PFSK-1 (cell line): ENCODE data around the gene CACNB3.

Source experiments
- FOXP2 ChIP-seq: optimal IDR thresholded peaks from 2 replicates; pipeline ENCODE3; 2011; ENCODE audit warnings: borderline replicate concordance, control low read depth, inconsistent platforms; ENCODE audit not compliant: insufficient read depth; ENCODE audit errors: extremely low read length, extremely low read depth
- POLR2AphosphoS5 ChIP-seq: IDR thresholded peaks from 2 replicates; pipeline ENCODE4 v1.6.1; 2012; ENCODE audit warnings: low read depth, mild to moderate bottlenecking, control low read depth, low read length, moderate library complexity
- SIN3A ChIP-seq: IDR thresholded peaks from 2 replicates; pipeline ENCODE4 v1.6.1; 2012; ENCODE audit warnings: mild to moderate bottlenecking, low read length, moderate library complexity, borderline replicate concordance; ENCODE audit not compliant: insufficient read depth
- TAF1 ChIP-seq: IDR thresholded peaks from 2 replicates; pipeline ENCODE4 v1.6.1; 2012; ENCODE audit warnings: low read length, control low read depth, borderline replicate concordance; ENCODE audit not compliant: insufficient read depth
- TF ChIP-seq, protein P1 (sequence below), 2 experiments: IDR thresholded peaks; 2 replicates each; pipeline versions ENCODE4 v1.6.1 to v1.8.0; 2011 to 2012; ENCODE audit warnings: low read depth in 2 of 2, low read length in 2 of 2, control low read depth in 1 of 2, inconsistent platforms in 1 of 2, mild to moderate bottlenecking in 1 of 2, moderate library complexity in 1 of 2; ENCODE audit not compliant: insufficient read depth in 1 of 2

GRCh38 chr12:48863291-48863690, 45.0 kb downstream of the CACNB3 start:
- no peak for TF ChIP-seq POLR2AphosphoS5
- TF ChIP-seq, protein P1, sequence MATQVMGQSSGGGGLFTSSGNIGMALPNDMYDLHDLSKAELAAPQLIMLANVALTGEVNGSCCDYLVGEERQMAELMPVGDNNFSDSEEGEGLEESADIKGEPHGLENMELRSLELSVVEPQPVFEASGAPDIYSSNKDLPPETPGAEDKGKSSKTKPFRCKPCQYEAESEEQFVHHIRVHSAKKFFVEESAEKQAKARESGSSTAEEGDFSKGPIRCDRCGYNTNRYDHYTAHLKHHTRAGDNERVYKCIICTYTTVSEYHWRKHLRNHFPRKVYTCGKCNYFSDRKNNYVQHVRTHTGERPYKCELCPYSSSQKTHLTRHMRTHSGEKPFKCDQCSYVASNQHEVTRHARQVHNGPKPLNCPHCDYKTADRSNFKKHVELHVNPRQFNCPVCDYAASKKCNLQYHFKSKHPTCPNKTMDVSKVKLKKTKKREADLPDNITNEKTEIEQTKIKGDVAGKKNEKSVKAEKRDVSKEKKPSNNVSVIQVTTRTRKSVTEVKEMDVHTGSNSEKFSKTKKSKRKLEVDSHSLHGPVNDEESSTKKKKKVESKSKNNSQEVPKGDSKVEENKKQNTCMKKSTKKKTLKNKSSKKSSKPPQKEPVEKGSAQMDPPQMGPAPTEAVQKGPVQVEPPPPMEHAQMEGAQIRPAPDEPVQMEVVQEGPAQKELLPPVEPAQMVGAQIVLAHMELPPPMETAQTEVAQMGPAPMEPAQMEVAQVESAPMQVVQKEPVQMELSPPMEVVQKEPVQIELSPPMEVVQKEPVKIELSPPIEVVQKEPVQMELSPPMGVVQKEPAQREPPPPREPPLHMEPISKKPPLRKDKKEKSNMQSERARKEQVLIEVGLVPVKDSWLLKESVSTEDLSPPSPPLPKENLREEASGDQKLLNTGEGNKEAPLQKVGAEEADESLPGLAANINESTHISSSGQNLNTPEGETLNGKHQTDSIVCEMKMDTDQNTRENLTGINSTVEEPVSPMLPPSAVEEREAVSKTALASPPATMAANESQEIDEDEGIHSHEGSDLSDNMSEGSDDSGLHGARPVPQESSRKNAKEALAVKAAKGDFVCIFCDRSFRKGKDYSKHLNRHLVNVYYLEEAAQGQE (IDR thresholded peaks at IDR 0.05; ENCODE audit: insufficient read depth in 1 of 2, low read depth in 2 of 2, low read length in 2 of 2), result no peak
- no peak for TF ChIP-seq TAF1
- TF ChIP-seq SIN3A, result no peak
- no peak for TF ChIP-seq FOXP2
